Activated naive CD4-positive, alpha-beta T cell treated with anti-CD3 and anti-CD28 coated beads, Interleukin-2, amount 50 U/mL, for 24 hours (primary cell): ENCODE results near the gene GLRX2.

Experiments
- H3K27ac Mint-ChIP-seq: one replicate; pipeline ENCODE4 v1.8.0; 2021; ENCODE audit warnings: mild to moderate bottlenecking, mixed read lengths
- H3K27me3 Mint-ChIP-seq: one replicate; pipeline ENCODE4 v1.8.0; 2021; ENCODE audit warnings: mixed read lengths
- H3K36me3 Mint-ChIP-seq: one replicate; pipeline ENCODE4 v1.8.0; 2021; ENCODE audit warnings: mixed read lengths
- H3K4me1 Mint-ChIP-seq: one replicate; pipeline ENCODE4 v1.8.0; 2021; ENCODE audit warnings: mixed read lengths
- H3K4me3 Mint-ChIP-seq: one replicate; pipeline ENCODE4 v1.8.0; 2021; ENCODE audit warnings: mild to moderate bottlenecking, mixed read lengths
- H3K9me3 Mint-ChIP-seq: one replicate; pipeline ENCODE4 v1.8.0; 2021; ENCODE audit warnings: mixed read lengths

The GLRX2 gene, protein sequence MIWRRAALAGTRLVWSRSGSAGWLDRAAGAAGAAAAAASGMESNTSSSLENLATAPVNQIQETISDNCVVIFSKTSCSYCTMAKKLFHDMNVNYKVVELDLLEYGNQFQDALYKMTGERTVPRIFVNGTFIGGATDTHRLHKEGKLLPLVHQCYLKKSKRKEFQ

DNA sequence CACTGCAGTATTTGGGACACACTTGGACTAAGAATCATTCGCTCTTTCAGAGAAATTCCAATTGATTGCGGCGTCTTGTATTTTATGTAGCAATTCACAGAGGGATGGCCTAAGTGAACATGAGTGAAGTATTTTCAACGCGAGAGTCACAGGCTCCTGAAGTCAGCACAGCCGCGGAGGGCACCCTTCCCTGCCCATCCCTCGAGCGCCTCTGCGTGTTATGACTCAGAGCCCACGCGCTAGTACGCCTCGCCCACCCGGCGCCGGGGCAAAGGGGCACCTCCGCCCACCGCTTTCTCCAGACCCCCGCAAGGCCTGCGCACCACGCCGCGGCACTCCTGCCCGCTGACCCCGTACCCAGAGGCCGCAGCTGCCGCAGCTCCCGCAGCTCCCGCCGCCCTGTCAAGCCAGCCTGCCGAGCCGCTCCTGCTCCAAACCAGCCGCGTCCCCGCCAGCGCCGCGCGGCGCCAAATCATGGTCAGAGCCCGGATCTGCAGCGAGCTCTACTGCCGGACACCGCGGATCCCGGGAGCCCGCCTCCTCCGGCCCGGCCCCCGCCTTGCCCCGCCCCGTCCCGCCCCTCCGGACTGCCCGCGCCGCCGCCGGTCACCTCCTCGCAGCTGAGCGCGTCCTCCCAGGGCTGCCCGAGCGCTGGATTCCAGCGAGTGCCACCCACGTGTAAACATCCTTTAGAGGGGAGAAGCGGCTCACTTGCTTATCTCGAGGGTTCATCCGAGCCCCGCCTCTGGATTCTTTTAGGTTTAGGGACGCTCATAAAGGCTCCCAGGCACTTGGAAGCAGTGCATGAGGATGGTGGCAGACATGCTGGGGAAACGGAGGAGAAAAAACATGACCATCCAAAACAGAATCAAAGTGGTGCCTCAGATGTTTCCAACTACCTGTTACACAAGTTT is at the start of gene GLRX2:
Gene GLRX2, minus strand, starts transcription at position 508 of the 914 bp plus-strand sequence. Its CDS starts 32 bp downstream, at position 476.
- H3K4me3 Mint-ChIP-seq = peak within 1 kb of the TSS; percentile 94
- H3K27me3 Mint-ChIP-seq = no peaks in the 10 kb centered on the region
- peaks cover 28% of the 10 kb centered on the region for H3K4me1 Mint-ChIP-seq
- H3K27ac Mint-ChIP-seq = peak within 1 kb of the TSS; percentile 86
- no peaks in the 10 kb centered on the region for H3K36me3 Mint-ChIP-seq
- H3K9me3 Mint-ChIP-seq = no peaks in the 10 kb centered on the region

DNA sequence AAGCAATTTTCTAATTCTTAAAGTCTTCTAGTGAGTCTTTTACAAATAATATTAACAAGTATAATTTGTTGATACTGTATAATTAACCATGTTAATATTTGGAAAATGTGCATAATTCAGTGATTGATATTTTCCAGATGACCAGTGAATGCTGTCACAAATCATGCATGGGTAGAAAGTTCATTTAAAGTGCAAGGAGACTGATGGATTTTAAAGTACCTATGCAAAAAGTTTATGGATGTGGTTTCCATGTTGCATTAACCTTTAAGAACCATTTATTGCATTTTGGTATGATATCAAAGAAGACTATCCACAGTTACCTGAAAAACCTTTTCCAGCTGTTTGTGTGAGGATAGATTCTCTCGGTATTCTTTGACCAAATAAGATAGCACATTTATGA is 39.8 kb upstream of the GLRX2 start:
- Mint-ChIP-seq H3K36me3 (peaks cover 15% of the 10 kb centered on the region), H3K4me1 (peaks cover 22% of the 10 kb centered on the region), H3K4me3 (no peak overlapping the region), H3K27me3 (no peaks in the 10 kb centered on the region), H3K9me3 (no peaks in the 10 kb centered on the region), H3K27ac (no peak overlapping the region)

DNA sequence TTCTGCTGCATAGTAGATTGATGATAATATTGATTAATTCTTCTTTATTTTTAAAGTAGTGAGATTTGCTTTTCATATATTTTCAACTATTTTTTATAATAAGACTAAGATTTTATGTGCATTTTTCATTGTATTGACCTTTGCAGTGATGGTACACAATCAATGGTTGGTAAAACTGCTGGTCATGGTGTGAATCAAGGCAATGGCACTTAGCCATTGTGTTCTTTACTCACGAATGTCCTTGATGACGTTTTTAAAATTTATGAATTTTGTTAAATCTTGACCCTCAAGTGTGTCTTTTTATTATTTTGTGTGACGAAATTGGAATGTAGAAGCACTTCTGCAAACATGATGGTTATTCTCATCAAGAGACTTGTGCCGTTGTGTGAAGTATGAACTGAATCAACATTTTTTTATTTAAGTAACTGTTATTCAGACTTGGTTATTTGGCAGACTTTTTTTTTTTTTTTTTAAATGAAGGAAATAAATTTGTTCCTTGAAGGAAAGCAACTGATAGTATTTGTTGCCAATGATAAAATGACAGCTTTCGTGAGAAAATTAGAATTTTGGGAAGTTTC is 39.2 kb upstream of the GLRX2 start:
- H3K4me1 Mint-ChIP-seq = peaks cover 27% of the 10 kb centered on the region
- no peak overlapping the region for H3K4me3 Mint-ChIP-seq
- H3K36me3 Mint-ChIP-seq = peaks cover 21% of the 10 kb centered on the region
- H3K27me3 Mint-ChIP-seq = no peaks in the 10 kb centered on the region
- H3K27ac Mint-ChIP-seq = no peak overlapping the region
- no peaks in the 10 kb centered on the region for H3K9me3 Mint-ChIP-seq

DNA sequence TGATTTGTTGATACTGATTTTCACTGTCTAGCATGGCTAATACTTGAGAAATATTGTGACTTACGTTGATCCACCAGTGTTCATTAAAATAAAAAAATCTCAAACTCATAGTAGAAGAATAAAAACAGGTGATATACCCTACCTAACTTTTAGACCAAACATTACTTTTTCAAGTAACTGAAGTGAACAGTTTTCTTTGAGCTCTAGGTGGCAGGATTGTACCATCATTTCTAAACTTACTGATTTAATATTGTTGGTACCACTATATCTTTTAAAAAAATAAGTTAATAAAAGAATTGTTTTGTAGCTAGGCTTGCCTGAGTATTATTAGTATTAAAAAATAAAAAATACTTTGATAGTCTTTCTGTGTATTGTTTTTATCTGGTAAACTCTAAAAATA is 38.1 kb upstream of the GLRX2 start:
- no peaks in the 10 kb centered on the region for H3K9me3 Mint-ChIP-seq
- peaks cover 24% of the 10 kb centered on the region for H3K36me3 Mint-ChIP-seq
- no peak overlapping the region for H3K27ac Mint-ChIP-seq
- no peak overlapping the region for H3K4me3 Mint-ChIP-seq
- H3K27me3 Mint-ChIP-seq = no peaks in the 10 kb centered on the region
- H3K4me1 Mint-ChIP-seq = peaks cover 31% of the 10 kb centered on the region

DNA sequence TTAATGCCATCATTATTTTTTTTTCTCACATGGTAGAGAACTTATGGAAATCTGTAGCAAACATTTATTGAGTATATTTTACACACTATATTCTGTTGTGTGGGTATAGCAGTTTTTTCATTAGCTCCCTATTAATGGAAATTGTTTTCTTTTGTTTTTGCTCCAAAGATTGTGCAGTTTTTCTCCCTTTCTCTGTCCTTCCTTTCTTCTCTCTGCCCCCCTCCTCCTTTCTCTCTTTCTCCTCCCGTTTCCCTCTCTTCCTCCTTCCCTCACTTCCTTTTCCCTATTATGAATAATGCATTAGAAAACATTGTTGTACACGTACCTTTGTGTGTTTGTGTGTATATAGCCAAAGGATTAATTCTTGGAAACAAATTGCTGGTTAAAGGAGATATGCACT is 37.2 kb upstream of the GLRX2 start:
- Mint-ChIP-seq H3K36me3 (peaks cover 25% of the 10 kb centered on the region), H3K9me3 (no peaks in the 10 kb centered on the region), H3K4me3 (no peak overlapping the region), H3K4me1 (peaks cover 35% of the 10 kb centered on the region), H3K27ac (no peak overlapping the region), H3K27me3 (no peaks in the 10 kb centered on the region)

- Mint-ChIP-seq H3K9me3 (no peaks in the 10 kb centered on the region), H3K4me3 (peak overlapping the region; percentile 2), H3K36me3 (peaks cover 29% of the 10 kb centered on the region), H3K27ac (peak overlapping the region; percentile 74), H3K4me1 (peaks cover 38% of the 10 kb centered on the region), H3K27me3 (no peaks in the 10 kb centered on the region)
These were observed 36.6 kb upstream of the GLRX2 start for GRCh38 chr1:193141804-193142203.

DNA sequence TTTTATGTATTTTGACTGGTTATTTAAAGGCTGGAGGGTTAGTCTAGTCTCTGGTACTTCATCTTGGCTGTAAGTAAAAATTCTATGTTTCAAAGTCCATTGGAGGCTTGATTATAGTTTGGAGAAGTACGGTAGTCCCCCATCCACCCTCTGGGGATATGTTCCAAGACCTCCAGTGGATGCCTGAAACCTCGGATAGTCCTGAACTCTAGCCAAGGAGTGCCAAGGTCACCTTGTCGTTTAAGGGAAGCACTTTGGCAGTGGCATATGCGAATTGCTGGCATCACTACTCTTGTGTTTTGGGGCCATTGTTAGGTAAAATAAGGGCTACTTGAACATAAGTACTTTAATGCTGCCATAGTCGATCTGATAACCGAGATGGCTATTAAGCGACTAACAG is 35.0 kb upstream of the GLRX2 start:
- H3K36me3 Mint-ChIP-seq = peaks cover 30% of the 10 kb centered on the region
- H3K9me3 Mint-ChIP-seq = no peaks in the 10 kb centered on the region
- no peaks in the 10 kb centered on the region for H3K27me3 Mint-ChIP-seq
- no peak overlapping the region for H3K27ac Mint-ChIP-seq
- H3K4me3 Mint-ChIP-seq = no peak overlapping the region
- peaks cover 41% of the 10 kb centered on the region for H3K4me1 Mint-ChIP-seq

DNA sequence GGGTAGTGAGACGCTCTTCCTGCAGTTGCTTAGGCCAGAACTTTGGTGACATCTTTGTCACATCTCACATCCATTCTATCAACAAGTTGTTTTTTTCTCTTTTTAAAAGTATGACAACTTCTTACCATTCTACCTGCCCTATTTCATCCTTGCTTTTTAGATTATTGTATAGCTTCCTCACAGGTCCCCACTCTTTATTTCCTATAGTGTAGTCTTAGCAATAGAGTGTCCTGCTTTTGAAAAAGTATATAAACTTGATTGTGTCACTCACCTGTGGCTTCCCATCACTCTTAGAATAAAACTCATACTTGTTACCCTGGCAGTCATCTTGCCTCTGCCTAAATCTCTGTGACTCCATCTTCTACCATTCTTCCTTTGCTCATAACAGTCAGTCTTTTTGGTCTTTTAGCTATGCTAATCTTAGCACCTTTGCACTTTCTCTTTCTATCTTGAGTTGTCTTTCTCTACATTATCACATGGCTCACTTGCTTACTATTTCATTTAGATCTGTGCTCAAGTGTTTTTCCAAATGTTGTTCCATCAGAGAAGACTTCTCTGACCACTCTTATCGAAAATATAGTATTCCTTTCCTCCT is 26.1 kb upstream of the GLRX2 start:
- Mint-ChIP-seq H3K36me3 (peaks cover 23% of the 10 kb centered on the region), H3K27ac (no peak overlapping the region), H3K27me3 (no peaks in the 10 kb centered on the region), H3K4me1 (peaks cover 48% of the 10 kb centered on the region), H3K4me3 (peak overlapping the region; percentile 2), H3K9me3 (no peaks in the 10 kb centered on the region)

GRCh38 chr1:193125369-193125768 is 20.2 kb upstream of the GLRX2 start:
- Mint-ChIP-seq H3K4me3 (no peak overlapping the region), H3K4me1 (peaks cover 56% of the 10 kb centered on the region), H3K36me3 (peaks cover 5% of the 10 kb centered on the region), H3K27ac (no peak overlapping the region), H3K27me3 (no peaks in the 10 kb centered on the region), H3K9me3 (no peaks in the 10 kb centered on the region)

GRCh38 chr1:193123751-193124150 is 18.5 kb upstream of the GLRX2 start:
- Mint-ChIP-seq H3K27me3 (no peaks in the 10 kb centered on the region), H3K9me3 (no peaks in the 10 kb centered on the region), H3K36me3 (peaks cover 3% of the 10 kb centered on the region), H3K4me3 (peak overlapping the region; percentile 98), H3K27ac (no peak overlapping the region), H3K4me1 (peaks cover 62% of the 10 kb centered on the region)

- Mint-ChIP-seq H3K27ac (peak within 1 kb of the TSS; percentile 95), H3K9me3 (no peaks in the 10 kb centered on the region), H3K4me1 (peaks cover 55% of the 10 kb centered on the region)
These were observed 16.7 kb upstream of the GLRX2 start, which contains the start of gene CDC73 for GRCh38 chr1:193121616-193122593. TSS of gene CDC73 (plus strand) at chr1:193122031. CDS start at chr1:193122201, 170 bp downstream.

GRCh38 chr1:193120604-193121166 is 15.5 kb upstream of the GLRX2 start:
- H3K27me3 Mint-ChIP-seq = no peaks in the 10 kb centered on the region

More at GRCh38 chr1:193121616-193122593, 16.7 kb upstream of the GLRX2 start, which contains the start of gene CDC73:
- Mint-ChIP-seq H3K4me3 (peak within 1 kb of the TSS; percentile 98), H3K36me3 (peaks cover 3% of the 10 kb centered on the region), H3K27me3 (no peaks in the 10 kb centered on the region)

DNA sequence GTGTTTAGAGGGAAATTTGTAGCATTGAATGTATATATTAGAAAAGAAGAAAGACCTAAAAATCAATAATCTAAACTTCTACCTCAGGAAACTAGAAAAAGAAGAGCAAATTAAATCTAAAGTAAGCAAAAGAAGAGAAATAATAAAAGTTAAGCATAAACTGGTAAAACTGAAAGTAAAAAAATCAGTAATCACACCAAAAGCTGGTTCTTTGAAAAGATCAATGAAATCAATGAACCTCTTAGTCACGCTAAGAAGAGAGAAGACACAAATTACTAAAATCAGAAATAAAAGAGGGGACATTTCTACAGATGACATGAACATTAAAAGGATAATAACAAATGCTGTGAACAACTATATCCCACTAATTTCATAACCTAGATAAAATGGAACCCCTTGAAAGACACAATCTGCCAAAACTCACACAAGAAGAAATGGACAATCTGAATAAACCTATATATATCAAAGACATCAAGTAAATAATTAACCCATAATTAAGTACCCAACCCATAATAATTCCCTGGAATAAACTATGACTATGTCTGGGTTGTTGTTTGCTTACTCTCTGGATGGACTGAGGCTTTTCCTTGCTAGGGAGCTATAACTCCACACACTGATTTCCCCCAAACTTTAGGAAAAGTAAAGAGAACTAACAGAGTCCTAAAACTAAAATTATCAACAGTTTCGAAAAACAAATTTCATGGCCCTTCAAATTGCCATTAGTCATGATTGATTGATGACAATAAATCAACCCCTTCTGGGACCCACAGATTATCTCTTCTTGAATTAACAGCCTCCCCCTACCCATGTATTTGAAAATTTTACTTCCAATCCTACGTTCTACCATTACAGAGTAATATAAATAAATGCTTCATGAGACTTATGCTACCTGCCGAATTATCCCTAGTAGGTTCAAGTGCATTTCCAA is 13.9 kb upstream of the GLRX2 start:
- H3K27me3 Mint-ChIP-seq = no peaks in the 10 kb centered on the region
- H3K9me3 Mint-ChIP-seq = no peaks in the 10 kb centered on the region
- H3K4me1 Mint-ChIP-seq = peaks cover 31% of the 10 kb centered on the region
- no peaks in the 10 kb centered on the region for H3K36me3 Mint-ChIP-seq
- no peak overlapping the region for H3K4me3 Mint-ChIP-seq
- peak overlapping the region; percentile 31 for H3K27ac Mint-ChIP-seq

More at GRCh38 chr1:193120604-193121166, 15.5 kb upstream of the GLRX2 start:
- H3K36me3 Mint-ChIP-seq = peaks cover 2% of the 10 kb centered on the region
- H3K4me1 Mint-ChIP-seq = peaks cover 47% of the 10 kb centered on the region
- peak overlapping the region; percentile 95 for H3K27ac Mint-ChIP-seq
- H3K9me3 Mint-ChIP-seq = no peaks in the 10 kb centered on the region
- H3K4me3 Mint-ChIP-seq = peak overlapping the region; percentile 98
